CD4-positive, alpha-beta T cell treated with Interleukin-21 for 1 hour (primary cell): ENCODE results near the gene RALGAPB.

ENCODE experiments used
- DNase-seq: peaks from one replicate; pipeline ENCODE4 v3.0.0-alpha.2; 2020

Gene RALGAPB

GRCh38 chr20:38551056-38551626 lies 78.5 kb downstream of the RALGAPB start:
- no peak for DNase-seq

DNA sequence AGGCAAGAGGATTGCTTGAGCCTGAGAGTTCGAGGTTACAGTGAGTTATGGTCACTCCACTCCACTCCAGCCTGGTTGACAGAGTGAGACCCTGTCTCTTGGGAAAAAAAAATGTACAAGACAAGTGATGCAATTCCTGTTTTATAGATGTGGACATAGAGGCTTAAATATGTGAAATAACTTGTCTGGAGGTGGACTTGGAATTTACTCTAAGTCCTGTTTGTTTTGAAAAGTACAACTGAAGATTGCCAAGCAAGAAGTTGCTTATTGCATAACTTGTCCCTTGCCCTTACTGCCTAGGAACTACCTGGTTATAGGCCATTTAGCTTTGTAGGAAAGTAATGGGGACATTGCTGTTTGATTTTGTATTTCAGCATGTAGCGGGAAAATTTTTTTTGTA lies 82.3 kb downstream of the RALGAPB start:
- DNase-seq: no peak

- DNase-seq: no peak
Measured at GRCh38 chr20:38555395-38555794, 82.8 kb downstream of the RALGAPB start.

GRCh38 chr20:38557174-38557573 lies 84.5 kb downstream of the RALGAPB start:
- no peak for DNase-seq

DNA sequence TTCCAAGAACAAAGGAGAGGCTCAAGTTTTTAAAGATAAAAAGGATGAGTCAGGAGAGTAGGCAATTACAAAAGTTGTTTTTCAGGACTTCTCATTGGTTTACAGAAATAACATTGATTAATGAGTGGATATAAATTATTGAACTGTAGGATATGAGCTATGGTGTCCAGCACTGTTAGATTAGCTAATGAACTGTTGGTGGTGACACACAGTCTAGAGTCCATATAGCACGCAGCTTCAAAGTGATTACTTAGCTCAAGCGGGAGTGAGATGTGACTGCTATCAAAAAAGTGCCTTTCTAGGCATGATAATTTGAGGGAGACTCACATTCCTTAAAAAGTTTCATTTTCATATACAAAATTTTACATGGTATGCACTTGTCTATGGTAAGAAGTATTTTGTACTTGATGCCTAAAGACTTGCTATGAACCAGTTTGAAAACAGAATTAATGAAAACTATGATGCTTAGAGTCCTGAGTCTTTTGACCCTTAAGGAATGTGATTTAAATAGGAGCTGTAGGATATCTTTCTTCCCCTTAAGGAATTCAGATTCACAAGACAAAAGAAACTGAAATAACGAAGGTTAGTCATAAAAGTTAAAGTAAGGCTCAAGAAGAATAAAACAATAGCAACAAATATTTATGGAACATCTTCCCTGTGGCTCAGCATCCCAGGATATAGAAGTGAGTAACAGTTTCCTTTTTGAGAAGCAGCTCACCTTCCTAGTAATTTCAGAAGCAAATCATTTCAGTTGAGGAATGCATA lies 86.1 kb downstream of the RALGAPB start:
- DNase-seq: no peak

DNA sequence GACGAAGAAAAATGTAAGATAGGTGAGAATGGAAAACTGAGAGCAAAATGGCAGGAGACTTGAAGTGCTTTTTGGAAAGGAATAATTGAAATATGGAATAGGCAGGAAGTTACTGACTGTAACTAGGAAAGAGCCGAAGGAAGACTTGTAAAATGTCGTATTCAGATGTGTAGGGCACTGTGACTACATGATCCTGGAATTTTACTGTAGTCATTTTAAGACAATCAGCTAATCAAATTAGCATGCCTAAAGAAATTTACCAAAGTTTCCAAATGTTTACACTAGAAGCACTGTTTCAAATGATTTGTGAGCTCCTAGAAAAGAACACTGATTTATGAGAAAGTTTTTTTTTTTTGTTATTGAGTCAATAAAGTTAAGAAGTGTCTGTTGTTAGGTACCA lies 87.1 kb downstream of the RALGAPB start:
- no peak for DNase-seq

DNA sequence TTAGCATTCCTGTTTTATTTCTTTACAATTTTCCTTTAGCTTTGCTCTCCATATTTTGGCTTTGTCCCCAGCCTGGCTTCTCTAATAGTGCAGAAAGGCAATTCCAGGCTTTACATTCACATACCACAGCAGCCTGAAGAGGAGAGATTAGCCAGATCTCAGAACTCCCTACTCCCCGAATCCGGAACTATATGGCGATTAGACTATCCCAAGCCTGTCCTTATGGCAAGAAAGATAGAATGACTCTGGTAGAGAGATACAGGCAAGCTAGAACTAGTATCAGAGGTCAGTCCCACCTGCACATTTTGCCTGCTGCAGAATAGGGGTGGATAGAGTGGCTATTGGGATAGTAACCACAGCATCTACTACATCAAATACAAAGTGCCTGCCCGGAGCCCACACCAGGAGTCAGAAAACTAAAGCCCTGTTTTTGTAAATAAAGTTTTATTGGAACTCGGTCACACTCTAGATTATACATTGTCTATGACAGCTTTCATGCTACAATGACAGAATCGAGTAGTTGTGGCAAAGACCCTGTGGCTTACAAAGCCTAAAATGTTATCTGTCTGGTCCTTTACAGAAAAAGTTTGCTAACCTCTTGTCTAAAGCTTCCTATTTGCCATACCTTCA lies 91.3 kb downstream of the RALGAPB start:
- DNase-seq: no peak

DNA sequence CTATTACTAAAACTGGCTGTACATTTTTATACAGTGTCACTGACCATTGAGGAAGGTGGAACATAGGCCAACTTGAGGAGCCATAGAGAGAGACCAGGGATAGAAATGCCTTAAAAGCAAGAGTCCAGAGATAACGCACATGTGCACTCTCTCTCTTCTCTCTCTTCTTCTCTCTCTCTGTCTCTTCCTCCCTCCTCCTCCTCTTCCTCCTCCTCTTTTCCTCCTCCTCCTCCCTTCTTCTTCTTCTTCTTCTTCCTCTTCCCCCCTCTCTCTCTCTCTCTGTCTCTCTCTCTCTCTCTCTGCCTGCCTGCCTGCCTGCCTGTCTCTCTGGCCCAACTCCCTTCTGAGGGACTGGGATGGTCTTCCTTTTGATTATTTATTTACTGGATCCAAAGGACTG lies 92.0 kb downstream of the RALGAPB start:
- no peak for DNase-seq

GRCh38 chr20:38566036-38566598 lies 93.5 kb downstream of the RALGAPB start:
- no peak for DNase-seq

DNA sequence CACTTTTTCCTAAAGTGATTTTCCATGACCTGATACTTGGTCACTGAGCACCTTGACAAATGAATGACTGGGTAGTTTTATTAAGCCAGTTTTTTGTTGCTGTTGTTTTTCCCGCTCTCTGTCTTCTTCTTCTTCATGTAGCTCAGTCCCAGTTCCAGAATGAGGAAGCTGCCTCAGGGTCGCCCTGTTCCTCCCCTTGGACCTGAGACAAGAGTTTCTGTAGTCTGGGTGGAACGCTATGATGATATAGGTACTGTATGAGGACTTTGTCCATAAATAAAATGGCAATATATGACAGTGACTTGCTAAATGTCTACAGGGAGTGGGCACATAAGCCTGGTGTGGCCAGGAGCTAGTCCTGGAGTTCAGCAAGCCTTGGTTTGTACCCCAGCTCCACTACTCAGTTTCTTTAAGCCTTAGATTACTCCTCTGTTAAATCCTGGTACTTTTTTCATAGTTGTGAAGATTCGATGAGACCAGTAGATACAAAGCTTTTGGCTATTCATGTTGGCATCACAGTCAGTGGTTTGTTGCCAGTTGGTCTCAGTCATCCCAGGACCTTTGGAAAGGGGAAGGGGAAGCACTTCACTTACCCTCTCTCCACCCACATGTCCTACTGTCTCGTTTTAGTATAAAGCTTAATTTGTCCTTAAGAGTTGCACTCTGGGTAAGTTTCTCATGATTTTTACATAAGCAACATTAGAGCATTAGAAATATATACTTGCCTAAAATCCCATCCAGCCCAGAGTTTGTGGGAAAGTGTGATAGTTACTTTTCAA lies 97.3 kb downstream of the RALGAPB start:
- DNase-seq: no peak

DNA sequence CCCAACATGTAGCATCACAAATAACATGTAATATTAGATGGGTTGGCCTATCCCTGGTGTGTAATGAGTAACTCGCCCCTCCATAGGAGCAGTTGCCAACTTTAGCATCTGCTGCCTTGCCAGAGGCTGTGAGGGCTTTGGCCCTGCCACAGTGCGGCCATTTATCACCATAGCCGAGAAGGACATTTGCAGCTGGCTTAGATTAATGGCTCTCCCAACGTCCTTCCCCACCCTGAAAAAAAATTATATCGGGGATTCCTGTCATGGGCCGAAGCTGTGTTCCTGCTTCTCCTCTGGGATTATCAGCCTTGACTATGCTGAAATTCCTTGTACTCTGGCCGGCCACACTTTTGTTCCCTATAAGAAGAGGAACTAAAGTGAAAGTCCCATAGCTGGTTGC lies 100.8 kb downstream of the RALGAPB start:
- DNase-seq: no peak

- no peak for DNase-seq
Measured at GRCh38 chr20:38579219-38579910, 106.7 kb downstream of the RALGAPB start.

DNA sequence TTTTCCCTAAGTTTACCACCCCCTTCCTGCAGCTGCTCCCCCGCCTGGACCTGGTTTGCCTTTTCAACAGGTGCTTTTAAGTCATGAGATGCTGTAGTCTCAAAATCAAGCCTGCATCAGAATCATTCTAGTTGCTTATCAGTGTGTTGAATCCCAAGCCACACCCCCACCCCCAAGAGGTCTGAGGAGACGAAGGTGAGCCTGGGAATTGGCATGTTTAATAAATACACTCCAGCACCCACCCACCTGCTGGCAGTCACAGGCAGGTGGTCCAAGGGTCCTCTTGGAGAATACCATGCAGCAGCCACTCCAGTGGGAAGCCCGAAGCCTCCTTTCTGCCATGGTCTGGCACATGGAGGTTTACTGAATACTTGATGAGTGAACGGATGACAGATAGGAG lies 107.3 kb downstream of the RALGAPB start:
- DNase-seq: no peak

DNA sequence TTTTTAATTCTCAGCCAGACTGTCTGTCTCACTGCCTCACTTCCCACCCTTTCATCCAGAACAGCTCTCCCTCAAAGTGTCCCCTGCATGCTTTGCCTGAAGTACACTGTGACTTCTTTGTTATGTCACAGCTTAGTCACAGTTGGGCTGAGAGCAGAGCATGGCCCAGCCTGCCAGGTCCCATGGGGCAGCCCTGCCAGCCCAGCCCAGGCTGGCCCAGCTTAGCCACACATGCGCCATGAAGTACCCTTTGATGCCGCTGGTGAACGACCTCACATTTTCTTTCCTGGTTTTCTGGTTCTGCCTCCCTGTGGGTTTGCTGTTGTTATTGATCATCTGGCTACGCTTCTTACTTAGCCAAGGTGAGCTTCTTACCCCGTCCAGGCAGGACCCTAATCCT lies 108.4 kb downstream of the RALGAPB start, which contains the start of gene ADIG:
Gene ADIG (plus strand): TSS at position 185 of the 400 bp plus-strand sequence. CDS start 54 bp downstream, at position 239.
- no peak for DNase-seq

- no peak for DNase-seq
Measured at GRCh38 chr20:38581830-38582358, 109.3 kb downstream of the RALGAPB start.

GRCh38 chr20:38583306-38583705 lies 110.7 kb downstream of the RALGAPB start:
- DNase-seq: no peak

- no peak for DNase-seq
Measured at GRCh38 chr20:38584099-38584763, 111.6 kb downstream of the RALGAPB start.

DNA sequence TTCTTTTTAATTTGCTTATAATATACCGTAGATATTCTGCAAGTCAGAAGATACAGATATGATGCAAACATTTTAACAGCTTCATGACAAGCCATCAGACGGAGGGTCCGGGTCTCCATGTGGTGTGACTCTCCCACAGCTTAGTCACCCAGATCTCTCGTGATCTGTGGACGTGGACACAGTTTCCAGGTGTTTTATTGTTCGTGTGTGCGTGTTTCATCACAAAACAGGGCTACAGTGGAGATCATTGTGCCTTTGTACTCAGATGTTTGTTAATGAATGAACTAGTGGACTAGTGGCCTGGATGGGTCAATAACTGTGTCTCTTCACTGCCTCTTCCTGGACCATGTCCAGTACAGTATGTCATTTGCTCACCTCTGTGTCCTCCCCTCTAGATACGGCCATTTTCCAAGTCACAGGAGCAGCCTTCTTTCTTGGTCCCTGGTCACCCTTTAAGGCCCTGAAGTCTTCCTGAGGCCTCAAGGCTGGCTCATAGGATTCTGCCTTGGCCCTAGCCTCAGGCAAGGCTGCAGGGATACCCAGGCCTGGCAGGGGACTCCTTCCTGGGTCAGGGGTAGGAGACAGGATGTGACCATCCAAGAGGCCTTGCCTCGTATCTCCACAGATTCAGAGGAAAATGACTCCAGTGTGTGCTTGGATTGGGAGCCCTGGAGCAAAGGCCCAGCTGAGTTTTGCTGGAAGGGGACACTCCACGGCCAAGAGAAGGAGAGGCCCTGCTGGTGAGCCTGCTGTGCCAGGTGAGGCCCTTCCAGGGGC lies 112.9 kb downstream of the RALGAPB start:
- DNase-seq: no peak

DNA sequence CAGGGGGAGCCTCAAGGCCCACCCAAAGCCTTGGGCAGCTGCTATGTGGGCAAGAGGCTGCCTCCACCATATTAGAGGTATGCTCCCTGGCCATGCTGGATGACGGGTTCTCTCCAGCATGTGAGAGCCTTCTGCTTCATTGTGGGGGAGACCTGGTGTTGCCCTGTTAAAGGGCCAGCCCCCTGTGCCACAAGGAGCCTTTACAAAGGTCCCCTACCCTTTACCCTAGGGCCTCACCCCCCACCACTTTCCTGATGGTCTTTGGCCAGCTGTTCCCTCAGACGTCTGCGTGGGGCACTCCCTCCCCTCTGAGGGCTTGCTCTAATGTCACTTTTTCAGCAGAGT lies 113.5 kb downstream of the RALGAPB start:
- no peak for DNase-seq

DNA sequence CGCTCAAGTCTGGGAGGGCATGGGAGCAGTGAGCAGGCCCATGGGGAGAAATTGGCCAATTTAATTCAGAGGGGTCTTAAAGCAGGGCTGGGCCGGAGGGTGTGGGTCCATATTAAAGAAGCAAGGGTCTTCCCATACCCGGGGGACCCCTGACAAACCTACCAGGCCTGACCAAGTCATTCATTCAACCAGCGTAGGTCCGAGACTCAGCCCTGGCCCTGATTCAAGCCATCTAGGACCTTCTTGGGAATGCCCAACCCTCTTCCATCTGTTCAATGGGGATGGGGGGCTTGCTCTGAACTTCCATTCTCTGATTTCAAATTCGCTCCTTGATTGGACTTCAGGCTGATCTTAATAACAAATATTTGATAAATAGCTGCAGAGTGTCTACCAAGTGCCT lies 115.7 kb downstream of the RALGAPB start:
- no peak for DNase-seq

GRCh38 chr20:38589351-38589750 lies 116.7 kb downstream of the RALGAPB start:
- no peak for DNase-seq
